Measurements from ENCODE around the gene TCEA3.

The TCEA3 gene

DNA sequence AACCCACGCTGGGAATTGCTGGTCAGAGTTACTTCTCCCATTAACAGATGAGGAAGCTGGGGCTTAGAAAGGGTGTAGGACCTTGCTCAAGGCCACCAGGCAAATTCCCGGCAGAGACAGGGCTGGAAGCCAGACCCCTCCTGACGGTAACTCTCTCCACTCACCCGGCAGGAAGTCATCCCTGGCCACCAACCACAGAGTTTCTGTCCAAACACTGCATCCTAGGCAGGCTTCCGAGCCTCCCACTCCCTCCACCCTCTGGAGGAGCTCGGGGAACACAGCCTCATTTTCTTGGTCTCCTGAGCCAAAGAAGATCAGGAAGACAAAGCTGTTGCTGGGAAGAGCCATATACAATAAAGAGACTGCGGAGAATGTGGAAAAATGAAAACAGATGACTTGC is 29.9 kb downstream of the TCEA3 start:
- Histone ChIP-seq H3K27me3 (ENCODE audit: control insufficient read depth, low read length) (peaks cover 8% of the 10 kb centered on the region), H3F3A (ENCODE audit: control insufficient read depth, insufficient read depth) (no peaks in the 10 kb centered on the region), H3K4me2 (ENCODE audit: low read length) (no peak overlapping the region), H3K9me3 (ENCODE audit: control insufficient read depth, insufficient read depth, low read length) (no peaks in the 10 kb centered on the region), H3K27ac (ENCODE audit: low read depth, low read length) (no peak overlapping the region), H3K36me3 (ENCODE audit: control insufficient read depth, low read length) (no peaks in the 10 kb centered on the region), H3K4me1 (ENCODE audit: control insufficient read depth, low read length) (no peaks in the 10 kb centered on the region), H3K79me2 (ENCODE audit: control insufficient read depth, low read length) (no peaks in the 10 kb centered on the region), H3K4me3 (ENCODE audit: low read length) (no peak overlapping the region), H4K20me1 (ENCODE audit: control insufficient read depth, insufficient read depth, low read depth, low read length) (no peaks in the 10 kb centered on the region), H3K9me2 (replicated peaks; ENCODE audit: control insufficient read depth, low read length) (no peaks in the 10 kb centered on the region)
- TF ChIP-seq EZH2phosphoT487 (IDR thresholded peaks at IDR 0.05; ENCODE audit: borderline replicate concordance, low read length) = no peak
- TF ChIP-seq, protein P1, sequence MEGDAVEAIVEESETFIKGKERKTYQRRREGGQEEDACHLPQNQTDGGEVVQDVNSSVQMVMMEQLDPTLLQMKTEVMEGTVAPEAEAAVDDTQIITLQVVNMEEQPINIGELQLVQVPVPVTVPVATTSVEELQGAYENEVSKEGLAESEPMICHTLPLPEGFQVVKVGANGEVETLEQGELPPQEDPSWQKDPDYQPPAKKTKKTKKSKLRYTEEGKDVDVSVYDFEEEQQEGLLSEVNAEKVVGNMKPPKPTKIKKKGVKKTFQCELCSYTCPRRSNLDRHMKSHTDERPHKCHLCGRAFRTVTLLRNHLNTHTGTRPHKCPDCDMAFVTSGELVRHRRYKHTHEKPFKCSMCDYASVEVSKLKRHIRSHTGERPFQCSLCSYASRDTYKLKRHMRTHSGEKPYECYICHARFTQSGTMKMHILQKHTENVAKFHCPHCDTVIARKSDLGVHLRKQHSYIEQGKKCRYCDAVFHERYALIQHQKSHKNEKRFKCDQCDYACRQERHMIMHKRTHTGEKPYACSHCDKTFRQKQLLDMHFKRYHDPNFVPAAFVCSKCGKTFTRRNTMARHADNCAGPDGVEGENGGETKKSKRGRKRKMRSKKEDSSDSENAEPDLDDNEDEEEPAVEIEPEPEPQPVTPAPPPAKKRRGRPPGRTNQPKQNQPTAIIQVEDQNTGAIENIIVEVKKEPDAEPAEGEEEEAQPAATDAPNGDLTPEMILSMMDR (IDR thresholded peaks at IDR 0.05; ENCODE audit: low read depth, low read length, poor library complexity, severe bottlenecking) = no peak

DNA sequence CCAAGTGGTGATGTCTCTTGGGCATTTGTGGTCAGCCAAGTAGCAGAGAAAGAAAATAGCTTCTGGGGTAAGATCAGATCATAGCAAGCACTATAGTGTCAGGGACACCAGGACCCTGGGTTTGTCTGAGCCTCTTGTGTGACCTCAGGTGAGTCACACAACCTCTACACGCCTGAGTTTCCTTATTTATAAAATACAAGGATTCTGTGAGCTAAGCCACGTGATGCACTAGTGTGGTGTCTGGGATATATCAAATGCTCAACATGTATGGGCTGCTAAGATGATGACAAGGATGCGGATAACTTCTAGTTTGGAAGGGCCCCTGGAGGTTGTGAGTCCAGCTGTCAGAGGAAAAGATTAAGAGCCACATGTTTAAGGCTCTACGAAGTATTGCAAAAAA is 30.4 kb downstream of the TCEA3 start:
- Histone ChIP-seq H3K9me3 (ENCODE audit: control insufficient read depth, insufficient read depth, low read length) (no peaks in the 10 kb centered on the region), H3K27me3 (ENCODE audit: control insufficient read depth, low read length) (peaks cover 10% of the 10 kb centered on the region), H3K4me2 (ENCODE audit: low read length) (no peak overlapping the region), H3K9me2 (replicated peaks; ENCODE audit: control insufficient read depth, low read length) (no peaks in the 10 kb centered on the region), H3K27ac (ENCODE audit: low read depth, low read length) (no peak overlapping the region), H3F3A (ENCODE audit: control insufficient read depth, insufficient read depth) (no peaks in the 10 kb centered on the region), H3K4me3 (ENCODE audit: low read length) (no peak overlapping the region), H3K79me2 (ENCODE audit: control insufficient read depth, low read length) (no peaks in the 10 kb centered on the region), H4K20me1 (ENCODE audit: control insufficient read depth, insufficient read depth, low read depth, low read length) (no peaks in the 10 kb centered on the region), H3K36me3 (ENCODE audit: control insufficient read depth, low read length) (no peaks in the 10 kb centered on the region), H3K4me1 (ENCODE audit: control insufficient read depth, low read length) (no peaks in the 10 kb centered on the region)
- TF ChIP-seq, protein P1 (IDR thresholded peaks at IDR 0.05; ENCODE audit: low read depth, low read length, poor library complexity, severe bottlenecking) = no peak
- no peak for TF ChIP-seq EZH2phosphoT487 (IDR thresholded peaks at IDR 0.05; ENCODE audit: borderline replicate concordance, low read length)

DNA sequence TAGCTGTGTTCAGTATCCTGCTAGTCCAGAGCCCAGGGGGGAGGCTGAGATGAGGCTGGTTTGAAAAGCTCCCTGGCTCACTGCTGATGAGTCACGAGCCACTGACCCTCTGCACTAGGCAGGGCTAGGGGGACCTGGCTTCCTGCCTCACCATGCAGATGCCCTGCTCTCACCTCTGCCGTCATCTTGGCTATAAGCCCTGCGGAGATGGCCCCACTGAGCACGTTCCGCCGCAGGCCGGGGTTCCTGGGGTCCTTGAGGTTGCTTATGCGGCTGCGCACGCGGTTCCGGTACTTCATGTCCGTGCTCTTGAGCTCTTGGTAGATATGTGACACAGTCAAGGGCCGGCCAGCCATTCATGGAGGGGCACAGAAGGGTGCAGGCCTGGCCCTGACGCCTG is 30.8 kb downstream of the TCEA3 start:
- Histone ChIP-seq H3K27ac (ENCODE audit: low read depth, low read length) (no peak overlapping the region), H3K4me1 (ENCODE audit: control insufficient read depth, low read length) (no peaks in the 10 kb centered on the region), H3K4me3 (ENCODE audit: low read length) (no peak overlapping the region), H3K9me2 (replicated peaks; ENCODE audit: control insufficient read depth, low read length) (no peaks in the 10 kb centered on the region), H3K36me3 (ENCODE audit: control insufficient read depth, low read length) (no peaks in the 10 kb centered on the region), H4K20me1 (ENCODE audit: control insufficient read depth, insufficient read depth, low read depth, low read length) (no peaks in the 10 kb centered on the region), H3K79me2 (ENCODE audit: control insufficient read depth, low read length) (no peaks in the 10 kb centered on the region), H3F3A (ENCODE audit: control insufficient read depth, insufficient read depth) (no peaks in the 10 kb centered on the region), H3K4me2 (ENCODE audit: low read length) (no peak overlapping the region), H3K9me3 (ENCODE audit: control insufficient read depth, insufficient read depth, low read length) (no peaks in the 10 kb centered on the region), H3K27me3 (ENCODE audit: control insufficient read depth, low read length) (peaks cover 10% of the 10 kb centered on the region)
- no peak for TF ChIP-seq EZH2phosphoT487 (IDR thresholded peaks at IDR 0.05; ENCODE audit: borderline replicate concordance, low read length)
- TF ChIP-seq, protein P1 (IDR thresholded peaks at IDR 0.05; ENCODE audit: low read depth, low read length, poor library complexity, severe bottlenecking) = no peak

All from DOHH2 (cell line).